GM21717 (cell line): Measurements from ENCODE around the gene PWWP2B.

ENCODE experiments used
- ATAC-seq: cut with Tn5 transposase; IDR thresholded peaks from one replicate; pipeline ENCODE4 v1.9.1; 2021; ENCODE audit warnings: mild to moderate bottlenecking, moderate library complexity; ENCODE audit not compliant: unreplicated experiment

PWWP2B gene

DNA sequence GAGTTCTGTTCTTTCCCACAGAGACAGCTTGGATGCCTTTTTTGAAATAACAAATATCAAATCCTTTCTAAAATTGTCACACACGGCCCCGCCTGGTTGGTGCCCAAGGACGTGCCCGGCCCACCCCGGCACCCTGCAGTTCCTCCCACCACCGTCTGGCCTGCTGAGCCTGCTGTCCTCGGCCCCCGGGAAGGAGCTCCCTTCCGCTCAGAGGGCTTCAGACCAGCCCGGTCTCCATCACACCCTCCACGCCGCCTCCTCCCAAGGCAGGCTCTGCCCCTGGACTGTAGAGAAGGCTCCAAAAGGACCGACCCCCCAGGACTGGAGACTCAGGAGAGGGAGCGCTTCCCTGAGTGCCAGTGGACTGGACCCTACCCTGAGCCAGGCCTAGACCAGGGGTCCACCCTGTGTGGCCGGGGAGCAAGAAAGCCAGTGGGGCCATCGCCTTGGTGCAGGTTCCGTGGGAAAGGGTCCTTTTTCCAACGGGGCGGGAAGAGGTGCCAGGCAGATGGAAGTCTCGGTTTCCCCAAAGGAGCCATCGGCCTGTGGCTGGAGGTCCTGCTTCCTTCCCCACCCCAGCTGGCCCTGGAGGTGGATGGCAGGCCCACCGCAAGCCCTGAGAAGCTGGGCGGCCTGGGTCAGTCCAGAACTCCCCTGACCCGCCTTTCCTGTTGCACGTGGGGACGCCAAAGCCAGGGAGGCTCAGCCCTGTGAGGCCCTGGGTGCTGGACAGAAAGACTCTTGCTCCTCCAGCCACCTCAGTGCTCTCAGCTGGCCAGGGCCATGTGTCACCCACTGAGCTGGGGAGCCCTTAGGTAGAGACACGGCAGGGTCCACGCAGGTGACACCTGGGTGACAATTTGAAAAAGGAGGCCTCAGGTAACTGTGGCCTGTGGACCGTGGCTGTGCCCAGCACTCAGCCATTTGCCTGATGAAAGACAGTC lies 69.8 kb downstream of the PWWP2B start:
- ATAC-seq, result no peak
